NCI-H510A (cell line): Measurements from ENCODE around the gene LRRC74A.
"Not testable (repeated sequence)": the region's sequence is repeated elsewhere in the genome, so short reads cannot be mapped to it uniquely, and the experiment has no call there.

Source experiments
- DNase-seq: peaks from one replicate; lab custom pipeline; 2025; lab: John Stamatoyannopoulos, UW

LRRC74A gene

GRCh38 chr14:76891391-76891790 lies 65.2 kb downstream of the LRRC74A start:
- no peak for DNase-seq

DNA sequence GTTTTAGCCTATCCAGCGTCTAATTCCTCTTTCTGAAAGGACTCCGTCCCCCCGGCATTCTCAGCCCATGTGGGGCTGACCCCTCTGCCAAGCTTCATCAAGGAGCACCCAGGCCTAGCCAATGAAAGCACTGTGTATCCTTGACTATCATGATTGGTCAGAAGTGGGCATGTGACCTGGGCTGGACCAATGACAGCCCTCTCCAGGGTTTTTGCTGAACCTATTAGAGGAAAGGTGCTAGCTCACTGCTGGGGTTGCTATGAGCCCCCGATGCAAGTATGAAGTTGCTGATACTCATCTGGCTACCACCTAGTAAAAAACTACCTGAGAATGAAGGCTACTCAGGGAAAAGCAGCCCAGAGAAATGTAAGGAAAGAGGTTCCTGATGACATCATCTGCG lies 68.1 kb downstream of the LRRC74A start:
- DNase-seq: no peak

DNA sequence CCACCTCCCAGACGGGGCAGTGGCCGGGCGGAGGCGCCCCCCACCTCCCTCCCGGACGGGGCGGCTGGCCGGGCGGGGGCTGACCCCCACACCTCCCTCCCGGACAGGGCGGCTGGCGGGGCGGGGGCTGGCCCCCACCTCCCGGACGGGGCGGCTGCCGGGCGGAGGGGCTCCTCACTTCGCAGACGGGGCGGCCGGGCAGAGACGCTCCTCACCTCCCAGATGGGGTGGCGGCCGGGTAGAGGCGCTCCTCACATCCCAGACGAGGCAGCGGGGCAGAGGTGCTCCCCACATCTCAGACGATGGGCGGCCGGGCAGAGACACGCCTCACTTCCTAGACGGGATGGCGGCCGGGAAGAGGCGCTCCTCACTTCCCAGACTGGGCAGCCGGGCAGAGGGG lies 71.8 kb downstream of the LRRC74A start:
- DNase-seq: not testable (repeated sequence)

GRCh38 chr14:76900682-76901081 lies 74.5 kb downstream of the LRRC74A start:
- no peak for DNase-seq

DNA sequence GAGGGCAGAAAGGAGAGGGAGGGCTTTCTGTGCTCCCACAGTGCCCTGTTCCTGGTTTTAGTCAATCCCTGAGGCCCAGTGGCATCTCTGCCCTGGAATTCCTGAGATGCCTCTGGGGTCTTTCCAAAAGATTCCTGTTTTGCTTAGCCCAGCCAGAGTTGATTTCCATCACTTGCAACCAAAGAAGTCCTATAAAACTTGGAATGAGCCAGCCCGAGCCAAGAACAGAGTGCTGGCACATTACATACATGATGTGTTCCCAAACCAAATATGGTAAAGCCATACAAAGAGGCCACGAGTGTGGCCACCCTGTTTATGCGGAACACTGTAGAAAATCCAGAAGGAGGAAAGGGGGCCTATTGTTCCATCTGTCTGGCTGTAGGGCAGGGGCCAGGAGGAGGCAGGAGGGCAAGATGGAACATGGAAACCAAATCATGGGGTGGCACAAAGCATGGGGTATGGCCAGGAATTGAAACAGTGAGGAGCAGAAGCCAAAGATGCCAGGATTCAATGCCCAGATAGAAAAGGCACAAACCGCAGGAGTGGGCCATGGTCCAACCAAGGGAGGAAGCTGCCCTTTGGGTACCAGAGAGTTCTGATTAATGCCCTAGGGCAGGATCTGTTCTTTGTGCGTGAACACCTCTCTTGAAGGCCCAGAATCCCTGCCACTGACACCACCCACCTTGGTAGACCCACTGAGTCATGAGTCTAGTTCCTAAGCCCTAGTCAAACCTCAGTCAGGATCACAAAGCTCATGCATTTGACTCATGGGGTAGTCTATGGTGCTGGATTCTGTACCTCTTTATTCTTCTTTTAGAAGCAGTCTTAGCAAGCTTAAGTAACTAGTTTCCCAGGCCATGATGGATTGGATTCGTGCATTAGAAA lies 75.2 kb downstream of the LRRC74A start:
- no peak for DNase-seq

- no peak for DNase-seq
These were observed 76.4 kb downstream of the LRRC74A start for GRCh38 chr14:76902591-76902990.

- no peak for DNase-seq
These were observed 78.0 kb downstream of the LRRC74A start for GRCh38 chr14:76904100-76904739.

- no peak for DNase-seq
These were observed 78.7 kb downstream of the LRRC74A start for GRCh38 chr14:76904740-76905569.

DNA sequence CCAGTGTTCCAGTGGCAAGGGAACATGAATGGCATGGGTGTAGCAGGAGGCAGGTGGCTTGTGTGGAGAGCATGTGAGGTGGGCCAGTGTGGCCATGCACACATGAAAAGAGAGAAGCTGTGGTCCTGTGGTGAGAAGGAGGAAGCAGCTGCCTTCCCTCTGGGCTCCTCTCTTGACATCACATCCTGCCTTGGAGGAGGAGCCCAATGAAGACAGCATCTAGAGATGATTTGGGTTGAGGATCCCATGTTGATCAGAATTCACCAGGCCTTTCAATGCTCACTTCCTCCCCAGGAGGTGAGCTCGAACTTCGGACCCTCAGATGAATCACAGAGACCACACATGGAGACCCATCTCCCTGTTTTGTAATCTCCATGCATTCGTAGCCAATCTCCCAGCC lies 82.6 kb downstream of the LRRC74A start:
- no peak for DNase-seq

DNA sequence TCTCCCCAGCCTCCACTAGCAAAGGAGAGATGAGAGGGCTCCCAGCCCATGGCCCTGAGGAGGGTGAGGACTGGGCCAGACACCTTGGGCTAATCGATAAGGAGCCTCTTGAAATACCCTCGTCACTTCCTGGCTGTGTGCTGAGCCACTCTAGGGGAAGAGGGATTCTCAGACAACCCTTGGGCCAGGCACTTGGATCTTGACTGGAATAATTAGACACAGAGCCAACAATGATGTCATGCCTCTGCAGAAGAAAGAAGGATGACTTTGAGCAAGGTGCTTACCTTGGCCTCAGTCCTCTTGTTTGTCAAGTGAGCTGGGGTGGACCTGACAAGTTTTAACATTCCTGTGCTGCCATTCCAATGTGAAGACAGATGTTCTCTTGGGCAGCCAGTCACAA lies 83.1 kb downstream of the LRRC74A start:
- DNase-seq: no peak

GRCh38 chr14:76910371-76910890 lies 84.2 kb downstream of the LRRC74A start:
- DNase-seq: no peak

GRCh38 chr14:76911473-76911872 lies 85.3 kb downstream of the LRRC74A start:
- no peak for DNase-seq

DNA sequence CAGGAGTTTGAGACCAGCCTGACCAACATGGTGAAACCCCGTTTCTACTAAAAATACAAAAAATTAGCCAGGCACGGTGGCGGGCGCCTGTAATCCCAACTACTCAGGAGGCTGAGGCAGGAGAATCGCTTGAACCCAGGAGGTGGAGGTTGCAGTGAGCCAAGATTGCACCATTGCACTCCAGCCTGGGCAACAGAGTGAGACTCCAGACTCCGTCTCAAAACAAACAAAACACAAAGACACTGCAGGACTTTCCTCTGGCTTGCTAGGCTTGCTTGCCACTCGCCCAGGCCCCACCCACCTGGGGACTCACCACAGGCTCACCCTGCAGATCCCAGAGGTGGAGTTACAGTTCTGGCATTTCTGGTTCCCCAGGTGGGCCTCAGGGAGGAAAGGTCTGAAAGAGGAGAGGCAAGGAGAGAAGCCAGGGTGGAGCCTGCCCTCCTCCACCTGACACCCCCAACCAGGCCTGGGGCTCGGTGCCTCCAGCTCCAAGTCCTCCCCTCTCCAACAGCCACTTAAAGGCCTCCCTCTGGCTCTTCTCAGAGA lies 88.4 kb downstream of the LRRC74A start:
- peak; percentile 71 for DNase-seq

DNA sequence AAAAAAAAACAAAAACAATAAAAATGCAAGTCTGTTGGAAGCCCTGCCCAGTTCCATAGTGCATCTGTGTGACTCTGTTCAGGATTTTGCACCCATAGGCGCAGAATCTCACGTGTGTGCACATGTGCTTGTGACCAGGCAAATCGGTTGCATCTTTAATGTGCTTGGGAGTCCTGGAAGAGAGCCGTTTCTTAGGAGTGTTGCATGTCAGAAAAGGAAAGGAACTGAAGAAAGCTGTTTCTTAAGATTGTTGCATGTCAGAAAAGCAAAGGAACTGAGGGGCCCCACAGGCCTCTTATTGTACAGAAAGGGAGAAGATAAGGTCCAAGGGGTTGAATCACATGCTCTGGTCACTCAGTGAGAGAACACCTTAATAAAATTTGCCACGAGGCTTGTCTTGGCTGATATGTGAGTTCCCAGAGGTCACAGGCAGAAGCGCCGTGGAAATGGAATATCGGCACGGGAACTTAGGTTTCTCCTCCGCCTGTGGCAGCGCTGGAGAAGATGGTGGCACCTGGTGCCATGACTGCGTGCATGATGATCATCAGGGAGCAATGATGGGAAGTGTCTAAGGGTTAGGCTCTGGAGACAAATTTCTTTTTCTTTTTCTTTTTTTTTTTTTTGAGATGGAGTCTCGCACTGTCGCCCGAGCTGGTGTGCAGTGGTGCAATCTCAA lies 90.0 kb downstream of the LRRC74A start:
- DNase-seq: no peak

- peak; percentile 58 for DNase-seq
These were observed 91.0 kb downstream of the LRRC74A start for GRCh38 chr14:76917158-76917596.

DNA sequence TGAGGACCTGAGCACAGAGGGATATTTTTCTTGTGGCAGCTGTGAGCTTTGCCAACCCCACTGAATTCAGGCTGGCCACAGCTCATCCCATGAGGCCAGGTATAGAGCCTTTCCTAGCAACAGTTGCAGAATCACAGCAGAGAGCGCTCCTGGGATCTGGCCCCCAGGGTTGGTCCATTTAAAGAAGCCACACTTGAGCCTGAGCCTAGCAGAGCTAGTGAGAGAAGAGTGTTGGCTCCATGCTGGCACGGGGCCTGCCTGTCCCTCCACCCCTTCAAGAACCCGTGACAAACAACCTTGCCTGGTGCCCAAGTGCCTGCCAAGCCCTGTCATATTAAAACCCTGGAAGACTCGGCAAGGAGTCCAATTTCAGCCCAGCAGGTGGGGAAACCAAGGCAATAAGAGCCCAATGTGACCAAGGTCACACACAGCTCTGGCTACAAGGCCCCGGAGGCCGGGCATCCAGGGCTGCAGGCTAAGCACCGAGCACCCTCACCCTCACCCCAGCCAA lies 91.6 kb downstream of the LRRC74A start:
- no peak for DNase-seq

DNA sequence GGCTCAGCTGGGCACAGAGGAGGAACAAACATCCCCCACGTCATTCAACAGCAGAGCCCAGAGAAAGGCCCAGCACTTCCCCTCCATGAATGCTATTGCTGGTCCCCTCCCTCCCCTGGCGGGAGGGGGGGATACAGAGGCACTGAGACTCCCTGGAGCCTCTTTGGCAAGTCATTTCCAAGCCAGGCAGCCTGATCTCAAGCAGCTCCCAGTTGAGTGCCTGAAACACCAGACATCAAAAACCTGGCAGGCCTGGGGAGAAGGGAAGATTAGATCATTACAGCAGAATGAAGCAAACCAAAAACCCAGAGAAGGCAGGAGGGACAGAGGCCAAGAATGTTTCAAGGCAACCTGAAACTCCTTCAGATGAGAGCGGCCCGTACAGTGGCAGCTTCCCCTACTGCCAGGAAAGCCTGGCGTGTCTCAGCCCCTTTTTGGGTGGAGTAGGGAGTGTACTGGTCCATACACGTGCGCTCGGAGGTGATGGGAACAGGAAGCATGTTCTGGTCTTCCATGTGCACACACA lies 92.1 kb downstream of the LRRC74A start:
- no peak for DNase-seq

DNA sequence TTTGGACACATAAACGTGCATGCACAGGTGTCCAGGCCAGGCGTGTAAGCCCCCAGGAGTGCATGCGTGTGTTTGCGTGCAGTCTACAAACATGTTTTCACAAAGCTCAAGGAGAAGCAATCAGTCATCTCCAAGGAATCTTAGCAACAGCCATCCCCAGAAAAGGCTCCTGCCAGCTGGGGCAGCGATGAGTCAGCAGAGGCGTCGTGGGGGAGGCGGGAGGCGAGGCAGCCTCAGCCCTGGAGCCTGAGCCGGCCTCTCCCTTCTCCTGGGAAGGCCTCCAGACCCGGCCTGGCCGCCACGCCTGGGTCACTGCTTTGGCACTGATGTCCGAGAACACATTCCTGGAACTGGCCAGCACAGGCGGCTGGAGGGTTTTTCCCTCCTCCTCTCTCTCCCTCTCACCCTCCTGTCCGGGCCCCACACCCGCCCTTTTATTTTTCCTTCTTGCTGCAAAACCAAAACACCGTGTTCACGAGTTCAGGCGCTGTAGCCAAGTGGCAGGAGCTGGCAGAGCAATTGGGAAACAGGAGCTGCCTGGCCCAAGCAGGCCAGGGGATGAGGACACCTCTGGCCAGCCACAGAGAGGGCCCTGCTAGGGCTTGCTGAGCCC lies 92.7 kb downstream of the LRRC74A start:
- DNase-seq: peak; percentile 48
